Ovary (tissue), 9 donors: ENCODE data around the gene TBC1D5. TPM values are rescaled to one million over a fixed set of nuclear protein-coding genes. Genes with fewer than 3 reads are reported as not detected.

Experiments
- DNase-seq, 5 donors: peaks; one replicate each; pipeline ENCODE4 v3.0.0-alpha.2; 2019 to 2020
- H3K27ac ChIP-seq, 2 donors: fragments of 200-600 bp; one replicate each; pipeline versions ENCODE4 v1.5.1 to v1.8.0; 2019 to 2022
- H3K27me3 ChIP-seq: fragments of 200-600 bp; one replicate; pipeline ENCODE4 v1.8.0; 2022
- H3K36me3 ChIP-seq: fragments of 200-600 bp; sonication (generic); one replicate; pipeline ENCODE4 v1.5.1; 2019
- H3K4me1 ChIP-seq: one replicate; pipeline ENCODE4 v1.8.1; 2013; ENCODE audit warnings: mild to moderate bottlenecking, moderate library complexity; ENCODE audit not compliant: insufficient read depth
- H3K4me3 ChIP-seq: fragments of 200-600 bp; sonication (generic); one replicate; pipeline ENCODE4 v1.5.1; 2017
- H3K9me3 ChIP-seq, 2 donors: fragments of 200-600 bp in 1 of 2; sonication (generic) in 1 of 2; one replicate each; pipeline versions ENCODE4 v1.5.1 to v1.8.1; 2013 to 2019; ENCODE audit warnings: mild to moderate bottlenecking in 1 of 2, moderate library complexity in 1 of 2
- EP300 ChIP-seq: sonication (generic); formaldehyde crosslinking; IDR thresholded peaks from one replicate; pipeline ENCODE4 v1.6.1; 2017; ENCODE audit warnings: antibody characterized with exemption
- POLR2A ChIP-seq: fragments of 450-650 bp; IDR thresholded peaks from one replicate; pipeline ENCODE4 v1.6.1; 2017; ENCODE audit warnings: antibody characterized with exemption, mild to moderate bottlenecking, moderate library complexity
- WGBS, 3 donors: extraction: QIAGEN DNeasy Blood & Tissue Kit in 1 of 3; methylation state at CpG; one replicate each; pipeline versions ENCODE4 v1.1.5 to v1.1.7; 2013 to 2017; 5-methylcytosine and 5-hydroxymethylcytosine counted together
- intact Hi-C, 4 donors: fragments of 100-400 bp; cut with DNase I; formaldehyde crosslinking; loops; one replicate each; pipeline versions ENCODE4 v1.11.0 to v1.15.1; 2022 to 2023
- polyA plus RNA-seq, 2 donors: library from polyadenylated mRNA; stranded (reverse); fragments of 200-250 nt in 1 of 2; fragments of 350-450 nt in 1 of 2; fragmentation: Illumina TruSeq in 1 of 2; extraction: RNeasy Lipid Tissue Mini Kit (QIAGEN cat#74804) in 1 of 2; gene quantifications; one replicate each; pipeline ENCODE4 v1.2.3, GENCODE V29; 2013 to 2014
- total RNA-seq, 7 donors: library from RNA; depleted of rRNA in 2 of 7; stranded (reverse); fragments of >200 nt in 2 of 7; fragmentation: NEBNext Ultra II Directional in 3 of 7; extraction: Animal tissue kit (Norgen Biotek cat#: 25700) in 3 of 7; gene quantifications; one replicate each; pipeline versions ENCODE4 v1.1.0 to v1.2.4, GENCODE V29; 2016 to 2023
- TF ChIP-seq, protein P1 (sequence below), 3 donors: fragments of 450-650 bp in 2 of 3; fragments of 200-600 bp in 1 of 3; IDR thresholded peaks; one replicate each; pipeline versions ENCODE4 v1.5.1 to v1.8.0; 2016 to 2022; ENCODE audit warnings: antibody characterized with exemption in 3 of 3, mild to moderate bottlenecking in 1 of 3
- donor health status: DM: no; HTN: no; CAD: no; lungs with moderate emphysema.
- donor health status: DM: no; HTN: no; CAD: no.
- donor health status: Bipolar disorder and iron deficiency.
- donor health status: DM: yes; HTN: yes; CAD: no.
- donor health status: DM: no; HTN: no; CAD: no.
- donor health status: DM: yes; HTN: yes; CAD: no.

Gene TBC1D5
- total and polyA plus RNA-seq, 9 donors = 20.7 to 73.5 (median 61.0) TPM

DNA sequence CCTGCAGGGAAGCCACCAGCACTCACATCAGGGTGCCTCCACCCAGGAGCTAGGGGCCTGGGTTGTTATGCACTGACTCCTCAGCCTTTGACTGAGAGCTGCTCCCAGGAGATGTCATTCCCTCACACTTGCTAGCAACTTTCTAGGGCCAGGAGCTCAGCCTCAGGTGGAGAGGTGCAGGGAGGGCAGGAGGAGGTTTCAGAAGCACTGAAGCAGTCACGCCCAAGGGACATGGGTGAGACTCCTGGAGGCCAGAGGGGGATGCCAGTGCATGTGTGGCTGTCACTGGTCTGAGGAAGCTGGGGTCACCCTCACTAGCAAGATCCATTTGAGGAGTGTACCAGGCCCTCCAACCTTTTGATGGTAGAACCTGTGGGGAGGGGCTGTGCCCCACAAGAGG, 586.5 kb downstream of the TBC1D5 start:
- Histone ChIP-seq H3K27ac (no peak overlapping the region), H3K36me3 (no peaks in the 10 kb centered on the region), H3K27me3 (no peaks in the 10 kb centered on the region), H3K4me1 (no peaks in the 10 kb centered on the region), H3K9me3 (peaks cover 0 to 15% of the 10 kb centered on the region in 2 donors), H3K4me3 (no peak overlapping the region)
- intact Hi-C loops = no loop called here
- TF ChIP-seq EP300 (no peak), POLR2A (no peak)
- TF ChIP-seq, protein P1, sequence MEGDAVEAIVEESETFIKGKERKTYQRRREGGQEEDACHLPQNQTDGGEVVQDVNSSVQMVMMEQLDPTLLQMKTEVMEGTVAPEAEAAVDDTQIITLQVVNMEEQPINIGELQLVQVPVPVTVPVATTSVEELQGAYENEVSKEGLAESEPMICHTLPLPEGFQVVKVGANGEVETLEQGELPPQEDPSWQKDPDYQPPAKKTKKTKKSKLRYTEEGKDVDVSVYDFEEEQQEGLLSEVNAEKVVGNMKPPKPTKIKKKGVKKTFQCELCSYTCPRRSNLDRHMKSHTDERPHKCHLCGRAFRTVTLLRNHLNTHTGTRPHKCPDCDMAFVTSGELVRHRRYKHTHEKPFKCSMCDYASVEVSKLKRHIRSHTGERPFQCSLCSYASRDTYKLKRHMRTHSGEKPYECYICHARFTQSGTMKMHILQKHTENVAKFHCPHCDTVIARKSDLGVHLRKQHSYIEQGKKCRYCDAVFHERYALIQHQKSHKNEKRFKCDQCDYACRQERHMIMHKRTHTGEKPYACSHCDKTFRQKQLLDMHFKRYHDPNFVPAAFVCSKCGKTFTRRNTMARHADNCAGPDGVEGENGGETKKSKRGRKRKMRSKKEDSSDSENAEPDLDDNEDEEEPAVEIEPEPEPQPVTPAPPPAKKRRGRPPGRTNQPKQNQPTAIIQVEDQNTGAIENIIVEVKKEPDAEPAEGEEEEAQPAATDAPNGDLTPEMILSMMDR (IDR thresholded peaks at IDR 0.05) = no peak
- WGBS, 3 donors = 95 to 100% (median 98%) methylated on average over 1 of the region's 1 CpG
- DNase-seq = no peak

DNA sequence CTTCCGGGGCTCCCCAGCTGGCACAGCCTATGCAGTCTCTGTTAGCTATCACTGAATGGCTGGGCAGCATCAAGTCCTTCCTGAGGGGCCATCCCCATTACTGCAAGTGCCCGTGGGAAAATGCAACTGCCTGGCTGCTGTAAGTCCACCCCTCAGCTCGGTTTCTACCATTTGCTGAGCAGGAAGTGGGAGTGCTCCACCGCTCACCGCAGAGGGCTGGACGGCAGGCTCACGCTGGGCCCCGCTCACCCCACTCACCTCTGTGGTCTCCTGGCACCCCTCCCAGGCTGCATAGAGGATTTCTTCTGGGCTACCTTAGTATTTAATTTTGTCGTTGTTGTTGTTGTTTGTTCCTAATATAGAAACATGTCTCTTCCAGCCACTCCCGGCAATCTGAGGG, 587.5 kb downstream of the TBC1D5 start:
- H3K4me3 ChIP-seq = no peak overlapping the region
- intact Hi-C loops = no loop called here
- WGBS, 3 donors = 81 to 93% (median 93%) methylated on average over 10 of the region's 10 CpGs
- no peak for DNase-seq
- H3K27me3 ChIP-seq = no peaks in the 10 kb centered on the region
- TF ChIP-seq POLR2A (no peak), EP300 (no peak)
- TF ChIP-seq, protein P1 (IDR thresholded peaks at IDR 0.05) = no peak
- no peaks in the 10 kb centered on the region for H3K36me3 ChIP-seq
- peaks cover 0 to 15% of the 10 kb centered on the region in 2 donors for H3K9me3 ChIP-seq
- no peaks in the 10 kb centered on the region for H3K4me1 ChIP-seq
- H3K27ac ChIP-seq = no peak overlapping the region

DNA sequence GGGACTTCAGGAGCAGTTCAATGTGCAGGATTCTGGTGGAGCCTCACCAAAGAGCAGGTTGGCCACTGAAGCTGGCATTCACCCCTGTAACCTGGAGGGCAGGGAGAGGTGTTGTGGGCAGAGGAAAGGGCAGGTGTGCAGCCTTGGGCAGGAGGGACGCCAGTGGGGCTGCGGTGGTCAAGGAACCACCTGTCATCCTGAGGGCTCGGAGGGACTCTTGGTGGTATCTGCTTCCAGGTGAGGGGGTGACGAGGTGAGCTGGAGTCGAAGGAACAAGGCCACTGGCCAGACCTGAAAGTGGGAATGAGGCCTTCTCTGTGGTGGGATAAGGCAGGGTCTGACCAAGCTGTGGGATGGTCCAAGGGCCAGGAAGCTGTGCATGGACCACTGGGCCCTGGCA, 588.2 kb downstream of the TBC1D5 start:
- 97 to 98% (median 97%) methylated on average over 5 of the region's 5 CpGs for WGBS, 3 donors
- no peak overlapping the region for H3K27ac ChIP-seq
- H3K4me1 ChIP-seq = no peaks in the 10 kb centered on the region
- intact Hi-C loops = no loop called here
- H3K4me3 ChIP-seq = no peak overlapping the region
- no peak for TF ChIP-seq POLR2A
- no peak for TF ChIP-seq EP300
- TF ChIP-seq, protein P1 (IDR thresholded peaks at IDR 0.05) = no peak
- no peak for DNase-seq
- H3K9me3 ChIP-seq = peaks cover 0 to 15% of the 10 kb centered on the region in 2 donors
- no peaks in the 10 kb centered on the region for H3K36me3 ChIP-seq
- H3K27me3 ChIP-seq = no peaks in the 10 kb centered on the region

DNA sequence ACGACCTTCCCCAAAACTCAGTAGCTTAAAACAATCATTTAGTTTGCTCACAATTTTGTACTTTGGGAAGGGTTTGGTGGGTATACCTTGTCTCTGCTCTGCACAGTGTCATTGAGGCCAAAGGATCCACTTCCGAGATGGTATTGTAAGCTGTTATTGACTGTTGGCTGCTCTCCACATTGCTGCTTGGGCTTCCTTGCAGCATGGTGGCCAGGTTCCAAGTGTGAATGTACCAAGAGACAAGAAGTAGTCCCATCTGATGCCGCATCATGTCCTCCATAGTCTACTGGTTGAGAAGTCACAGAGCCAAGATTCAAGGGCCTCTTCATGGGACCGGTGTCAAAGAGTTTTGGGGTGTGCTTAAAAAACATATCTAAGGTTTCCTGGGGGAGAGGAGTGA, 589.2 kb downstream of the TBC1D5 start:
- no peaks in the 10 kb centered on the region for H3K36me3 ChIP-seq
- TF ChIP-seq, protein P1 (IDR thresholded peaks at IDR 0.05) = no peak
- TF ChIP-seq EP300 (no peak), POLR2A (no peak)
- DNase-seq = no peak
- no peaks in the 10 kb centered on the region for H3K27me3 ChIP-seq
- H3K9me3 ChIP-seq = peaks cover 0 to 15% of the 10 kb centered on the region in 2 donors
- H3K4me3 ChIP-seq = no peak overlapping the region
- H3K27ac ChIP-seq = no peak overlapping the region
- 96 to 97% (median 97%) methylated on average over 4 of the region's 4 CpGs for WGBS, 3 donors
- intact Hi-C loops = no loop called here
- H3K4me1 ChIP-seq = no peaks in the 10 kb centered on the region
